ENCODE results near the gene PLCB1. TPM values are rescaled to one million over a fixed set of nuclear protein-coding genes. Genes with fewer than 3 reads are reported as not detected.

Gene PLCB1
- total RNA-seq, 1 donor from 2014 or later: 16.2 TPM

GRCh38 chr20:8523684-8524083 lies 391.6 kb downstream of the PLCB1 start:
- H3K4me3 Mint-ChIP-seq (ENCODE audit: low read depth): no peak overlapping the region

GRCh38 chr20:8524101-8525016 lies 392.3 kb downstream of the PLCB1 start:
- no peaks in the 10 kb centered on the region for H3K9me3 Mint-ChIP-seq (ENCODE audit: low read depth)
- H3K4me3 Mint-ChIP-seq (ENCODE audit: low read depth): no peak overlapping the region
- H3K4me1 Mint-ChIP-seq (ENCODE audit: low read depth): peaks cover 3% of the 10 kb centered on the region
- H3K36me3 Mint-ChIP-seq (ENCODE audit: insufficient read depth): no peaks in the 10 kb centered on the region
- no peaks in the 10 kb centered on the region for H3K27me3 Mint-ChIP-seq
- TF ChIP-seq CTCF (IDR thresholded peaks at IDR 0.05; ENCODE audit: unreplicated experiment): no peak
- DNase-seq (ENCODE audit: low spot score, unreplicated experiment): no peak
- H3K27ac Mint-ChIP-seq: no peak overlapping the region

More at GRCh38 chr20:8523684-8524083, 391.6 kb downstream of the PLCB1 start:
- DNase-seq (ENCODE audit: low spot score, unreplicated experiment): no peak
- TF ChIP-seq CTCF (IDR thresholded peaks at IDR 0.05; ENCODE audit: unreplicated experiment): no peak
- Mint-ChIP-seq H3K4me1 (ENCODE audit: low read depth) (peaks cover 4% of the 10 kb centered on the region), H3K27me3 (no peaks in the 10 kb centered on the region), H3K36me3 (ENCODE audit: insufficient read depth) (no peaks in the 10 kb centered on the region), H3K27ac (no peak overlapping the region), H3K9me3 (ENCODE audit: low read depth) (no peaks in the 10 kb centered on the region)

- DNase-seq (ENCODE audit: low spot score, unreplicated experiment): no peak
These were observed 392.9 kb downstream of the PLCB1 start for GRCh38 chr20:8525017-8525343.

GRCh38 chr20:8526610-8527009 lies 394.5 kb downstream of the PLCB1 start:
- peaks cover 3% of the 10 kb centered on the region for H3K4me1 Mint-ChIP-seq (ENCODE audit: low read depth)
- TF ChIP-seq CTCF (IDR thresholded peaks at IDR 0.05; ENCODE audit: unreplicated experiment): no peak
- no peaks in the 10 kb centered on the region for H3K36me3 Mint-ChIP-seq (ENCODE audit: insufficient read depth)
- H3K9me3 Mint-ChIP-seq (ENCODE audit: low read depth): no peaks in the 10 kb centered on the region
- H3K4me3 Mint-ChIP-seq (ENCODE audit: low read depth): no peak overlapping the region
- H3K27me3 Mint-ChIP-seq: no peaks in the 10 kb centered on the region
- no peak for DNase-seq (ENCODE audit: low spot score, unreplicated experiment)
- H3K27ac Mint-ChIP-seq: no peak overlapping the region

More at GRCh38 chr20:8525017-8525343, 392.9 kb downstream of the PLCB1 start:
- Mint-ChIP-seq H3K36me3 (ENCODE audit: insufficient read depth) (no peaks in the 10 kb centered on the region), H3K4me3 (ENCODE audit: low read depth) (no peak overlapping the region), H3K4me1 (ENCODE audit: low read depth) (peaks cover 3% of the 10 kb centered on the region), H3K9me3 (ENCODE audit: low read depth) (no peaks in the 10 kb centered on the region), H3K27me3 (no peaks in the 10 kb centered on the region), H3K27ac (no peak overlapping the region)
- no peak for TF ChIP-seq CTCF (IDR thresholded peaks at IDR 0.05; ENCODE audit: unreplicated experiment)

- H3K27ac Mint-ChIP-seq: no peak overlapping the region
- H3K27me3 Mint-ChIP-seq: no peaks in the 10 kb centered on the region
These were observed 396.1 kb downstream of the PLCB1 start for GRCh38 chr20:8527998-8528723.

More at GRCh38 chr20:8527998-8528723, 396.1 kb downstream of the PLCB1 start:
- H3K9me3 Mint-ChIP-seq (ENCODE audit: low read depth): no peaks in the 10 kb centered on the region
- H3K4me3 Mint-ChIP-seq (ENCODE audit: low read depth): no peak overlapping the region
- no peak for TF ChIP-seq CTCF (IDR thresholded peaks at IDR 0.05; ENCODE audit: unreplicated experiment)
- H3K4me1 Mint-ChIP-seq (ENCODE audit: low read depth): peaks cover 3% of the 10 kb centered on the region
- no peaks in the 10 kb centered on the region for H3K36me3 Mint-ChIP-seq (ENCODE audit: insufficient read depth)
- DNase-seq (ENCODE audit: low spot score, unreplicated experiment): no peak

Data from progenitor cell of endocrine pancreas (in vitro differentiated cells).